ENCODE results near the gene SLC43A3.

DNA sequence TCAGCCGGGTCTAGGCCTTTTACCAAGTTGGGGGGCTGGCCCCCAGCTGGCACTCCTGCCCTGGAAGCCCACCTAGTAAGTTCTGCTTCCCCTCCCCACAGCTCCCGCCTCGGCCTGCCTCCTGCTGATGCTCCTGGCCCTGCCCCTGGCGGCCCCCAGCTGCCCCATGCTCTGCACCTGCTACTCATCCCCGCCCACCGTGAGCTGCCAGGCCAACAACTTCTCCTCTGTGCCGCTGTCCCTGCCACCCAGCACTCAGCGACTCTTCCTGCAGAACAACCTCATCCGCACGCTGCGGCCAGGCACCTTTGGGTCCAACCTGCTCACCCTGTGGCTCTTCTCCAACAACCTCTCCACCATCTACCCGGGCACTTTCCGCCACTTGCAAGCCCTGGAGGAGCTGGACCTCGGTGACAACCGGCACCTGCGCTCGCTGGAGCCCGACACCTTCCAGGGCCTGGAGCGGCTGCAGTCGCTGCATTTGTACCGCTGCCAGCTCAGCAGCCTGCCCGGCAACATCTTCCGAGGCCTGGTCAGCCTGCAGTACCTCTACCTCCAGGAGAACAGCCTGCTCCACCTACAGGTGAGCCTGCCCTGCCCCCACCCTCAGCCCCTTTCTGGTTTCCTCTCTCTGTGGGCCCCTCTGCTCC lies 40.7 kb upstream of the SLC43A3 start:
- TF ChIP-seq, protein P1, sequence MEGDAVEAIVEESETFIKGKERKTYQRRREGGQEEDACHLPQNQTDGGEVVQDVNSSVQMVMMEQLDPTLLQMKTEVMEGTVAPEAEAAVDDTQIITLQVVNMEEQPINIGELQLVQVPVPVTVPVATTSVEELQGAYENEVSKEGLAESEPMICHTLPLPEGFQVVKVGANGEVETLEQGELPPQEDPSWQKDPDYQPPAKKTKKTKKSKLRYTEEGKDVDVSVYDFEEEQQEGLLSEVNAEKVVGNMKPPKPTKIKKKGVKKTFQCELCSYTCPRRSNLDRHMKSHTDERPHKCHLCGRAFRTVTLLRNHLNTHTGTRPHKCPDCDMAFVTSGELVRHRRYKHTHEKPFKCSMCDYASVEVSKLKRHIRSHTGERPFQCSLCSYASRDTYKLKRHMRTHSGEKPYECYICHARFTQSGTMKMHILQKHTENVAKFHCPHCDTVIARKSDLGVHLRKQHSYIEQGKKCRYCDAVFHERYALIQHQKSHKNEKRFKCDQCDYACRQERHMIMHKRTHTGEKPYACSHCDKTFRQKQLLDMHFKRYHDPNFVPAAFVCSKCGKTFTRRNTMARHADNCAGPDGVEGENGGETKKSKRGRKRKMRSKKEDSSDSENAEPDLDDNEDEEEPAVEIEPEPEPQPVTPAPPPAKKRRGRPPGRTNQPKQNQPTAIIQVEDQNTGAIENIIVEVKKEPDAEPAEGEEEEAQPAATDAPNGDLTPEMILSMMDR (IDR thresholded peaks at IDR 0.05) = no peak
- TF ChIP-seq POLR2A (IDR thresholded peaks at IDR 0.05) = no peak

Data from body of pancreas (tissue), 4 donors.